Nephron (organoid): Measurements from ENCODE around the gene NEFH.

Source experiments
- H3K27ac Mint-ChIP-seq, 3 experiments: 2 replicates each; pipeline ENCODE4 v1.8.0; 2020; ENCODE audit warnings: mixed read lengths in 3 of 3, mild to moderate bottlenecking in 2 of 3, moderate library complexity in 1 of 3
- H3K27me3 Mint-ChIP-seq: 2 replicates; pipeline ENCODE4 v1.8.0; 2021; ENCODE audit warnings: low read depth, mild to moderate bottlenecking, moderate library complexity, mixed read lengths
- H3K36me3 Mint-ChIP-seq: 2 replicates; pipeline ENCODE4 v1.8.0; 2020; ENCODE audit warnings: low read depth, mixed read lengths
- H3K4me1 Mint-ChIP-seq: 2 replicates; pipeline ENCODE4 v1.8.0; 2020; ENCODE audit warnings: mixed read lengths
- H3K4me3 Mint-ChIP-seq, 3 experiments: 2 replicates each; pipeline ENCODE4 v1.8.0; 2020; ENCODE audit warnings: mild to moderate bottlenecking in 3 of 3, mixed read lengths in 3 of 3, moderate library complexity in 2 of 3
- H3K9me3 Mint-ChIP-seq: 2 replicates; pipeline ENCODE4 v1.8.0; 2020; ENCODE audit warnings: mixed read lengths
- CTCF ChIP-seq, 3 experiments: fragments of 200-600 bp; sonication (generic); IDR thresholded peaks; one replicate each; pipeline ENCODE4 v1.5.0; 2021; ENCODE audit warnings: antibody characterized with exemption in 3 of 3; ENCODE audit not compliant: unreplicated experiment in 3 of 3

Gene NEFH

GRCh38 chr22:29458551-29458950 is 21.5 kb upstream of the NEFH start:
- no peak for TF ChIP-seq CTCF (IDR thresholded peaks at IDR 0.05; ENCODE audit: unreplicated experiment in 3 of 3)
- no peaks in the 10 kb centered on the region for H3K9me3 Mint-ChIP-seq
- no peak overlapping the region for H3K4me3 Mint-ChIP-seq
- H3K27ac Mint-ChIP-seq = no peak overlapping the region
- no peaks in the 10 kb centered on the region for H3K36me3 Mint-ChIP-seq
- peaks cover 23% of the 10 kb centered on the region for H3K4me1 Mint-ChIP-seq
- peaks cover 4% of the 10 kb centered on the region for H3K27me3 Mint-ChIP-seq

DNA sequence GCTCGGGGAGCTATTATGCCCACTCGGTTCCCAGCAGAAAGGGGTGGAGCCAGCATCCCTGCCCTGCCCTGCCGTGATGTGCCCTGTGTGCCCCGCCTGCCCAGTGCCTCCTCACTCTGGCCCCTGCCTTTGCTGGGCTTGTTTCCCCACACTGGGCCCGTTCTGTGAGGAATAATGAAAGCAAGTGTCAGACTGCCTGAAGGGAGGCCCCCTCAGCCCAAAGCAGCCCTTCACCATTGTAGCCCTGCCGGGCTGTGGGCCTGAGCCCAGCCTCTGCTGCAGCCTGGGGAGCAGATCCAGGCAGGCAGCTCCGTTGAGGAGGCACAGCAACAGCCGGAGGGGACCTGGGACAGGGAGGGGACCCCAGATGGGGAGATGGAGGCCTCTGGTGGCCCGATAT is 20.2 kb upstream of the NEFH start:
- Mint-ChIP-seq H3K27ac (no peak overlapping the region), H3K27me3 (peaks cover 6% of the 10 kb centered on the region), H3K9me3 (no peaks in the 10 kb centered on the region), H3K4me3 (no peak overlapping the region), H3K4me1 (peaks cover 19% of the 10 kb centered on the region), H3K36me3 (no peaks in the 10 kb centered on the region)
- no peak for TF ChIP-seq CTCF (IDR thresholded peaks at IDR 0.05; ENCODE audit: unreplicated experiment in 3 of 3)

DNA sequence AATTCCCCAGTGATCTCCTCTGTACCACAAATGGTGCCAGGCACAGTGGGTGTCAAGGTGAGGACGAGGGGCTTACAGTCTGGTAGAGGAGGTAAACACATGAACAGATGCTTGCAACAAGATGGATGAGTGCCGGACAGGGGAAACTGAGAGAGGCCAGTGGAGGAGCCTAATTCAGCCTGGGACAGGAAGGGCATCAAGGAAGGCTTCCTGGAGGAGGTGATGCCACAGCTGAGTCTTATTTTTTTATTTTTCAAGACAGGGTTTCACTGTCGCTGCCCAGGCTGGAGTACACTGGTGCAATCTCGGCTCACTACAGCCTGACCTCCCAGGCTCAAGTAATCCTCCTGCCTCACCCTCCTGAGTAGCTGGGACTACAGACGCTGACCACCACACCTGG is 18.8 kb upstream of the NEFH start:
- Mint-ChIP-seq H3K4me1 (peaks cover 15% of the 10 kb centered on the region), H3K27ac (no peak overlapping the region), H3K9me3 (no peaks in the 10 kb centered on the region), H3K27me3 (peaks cover 10% of the 10 kb centered on the region), H3K4me3 (no peak overlapping the region), H3K36me3 (no peaks in the 10 kb centered on the region)
- TF ChIP-seq CTCF (IDR thresholded peaks at IDR 0.05; ENCODE audit: unreplicated experiment in 3 of 3) = no peak

GRCh38 chr22:29463629-29464028 is 16.4 kb upstream of the NEFH start:
- TF ChIP-seq CTCF (IDR thresholded peaks at IDR 0.05; ENCODE audit: unreplicated experiment in 3 of 3) = no peak
- Mint-ChIP-seq H3K27ac (no peak overlapping the region), H3K4me1 (no peaks in the 10 kb centered on the region), H3K27me3 (peaks cover 28% of the 10 kb centered on the region), H3K4me3 (no peak overlapping the region), H3K9me3 (no peaks in the 10 kb centered on the region), H3K36me3 (no peaks in the 10 kb centered on the region)

- Mint-ChIP-seq H3K4me3 (no peak overlapping the region), H3K27ac (no peak overlapping the region), H3K4me1 (no peaks in the 10 kb centered on the region), H3K36me3 (no peaks in the 10 kb centered on the region), H3K27me3 (peaks cover 36% of the 10 kb centered on the region), H3K9me3 (no peaks in the 10 kb centered on the region)
- TF ChIP-seq CTCF (IDR thresholded peaks at IDR 0.05; ENCODE audit: unreplicated experiment in 3 of 3) = no peak
Observed at GRCh38 chr22:29464581-29464980, 15.4 kb upstream of the NEFH start.

DNA sequence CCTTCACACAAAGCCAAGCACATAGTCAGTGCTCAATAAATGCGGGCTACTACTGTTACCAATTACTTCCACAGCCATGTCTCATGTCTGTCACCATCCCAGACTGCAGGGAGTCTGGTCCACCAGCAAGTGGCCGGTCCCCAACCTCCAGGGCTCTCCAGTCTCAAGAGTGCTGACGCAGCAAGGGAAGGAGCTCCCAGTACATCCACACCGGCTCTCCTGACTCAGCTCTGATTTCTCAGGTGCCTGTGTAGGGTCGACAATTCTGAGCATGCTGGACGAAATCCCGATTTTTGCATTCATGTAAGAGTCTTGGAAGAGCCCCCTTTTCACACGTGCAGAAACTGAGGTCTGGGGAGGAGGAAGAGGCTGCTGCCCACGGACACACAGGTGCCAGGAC is 10.3 kb upstream of the NEFH start:
- Mint-ChIP-seq H3K4me1 (peaks cover 5% of the 10 kb centered on the region), H3K4me3 (peak overlapping the region; percentile 54 to 68 (median 60)), H3K36me3 (no peaks in the 10 kb centered on the region), H3K27ac (no peak overlapping the region), H3K27me3 (peaks cover 69% of the 10 kb centered on the region), H3K9me3 (no peaks in the 10 kb centered on the region)
- TF ChIP-seq CTCF (IDR thresholded peaks at IDR 0.05; ENCODE audit: unreplicated experiment in 3 of 3) = no peak
